PC-3 (cell line): ENCODE results near the gene LINGO4. TPM values are rescaled to one million over a fixed set of nuclear protein-coding genes. Genes with fewer than 3 reads are reported as not detected.
A peak's percentile ranks its signal among the peaks of the same experiment; 100 is the strongest.

Experiments used
- ATAC-seq: fragments of 200-7000 bp; cut with Tn5 transposase; 2 replicates; pipeline ENCODE4 v1.9.1; 2020; ENCODE audit warnings: mild to moderate bottlenecking, moderate library complexity
- BruUV-seq: library from RNA; stranded (reverse); fragments of 400-500 nt; replicated peaks from 2 replicates; lab custom pipeline; 2021; lab: Mats Ljungman, UMichigan
- CTCF ChIA-PET: fragments of 300-600 bp; sonication (Branson Sonifier 250); formaldehyde crosslinking; loops from one replicate; lab custom pipeline; 2022; ENCODE audit warnings: antibody characterized with exemption; lab: Charles Lee
- POLR2A ChIA-PET: fragments of 300-600 bp; sonication (Branson Sonifier 250); formaldehyde crosslinking; loops from one replicate; lab custom pipeline; 2022; ENCODE audit warnings: antibody characterized with exemption; ENCODE audit not compliant: unreplicated experiment; lab: Charles Lee
- DNase-seq: peaks from one replicate; pipeline ENCODE4 v3.0.0-alpha.2; 2015
- H2AFZ ChIP-seq: fragments of 300-600 bp; sonication (generic); 2 replicates; pipeline ENCODE4 v1.6.0; 2016; ENCODE audit warnings: antibody characterized with exemption, low read length
- H3F3A ChIP-seq: fragments of 300-600 bp; sonication (generic); one replicate; pipeline ENCODE4 v1.6.0; 2017; ENCODE audit warnings: antibody characterized with exemption, low read length, control low read depth, mild to moderate bottlenecking; ENCODE audit not compliant: unreplicated experiment
- H3K27ac ChIP-seq: fragments of 300-600 bp; sonication (generic); 2 replicates; pipeline ENCODE4 v1.5.1; 2016; ENCODE audit warnings: mild to moderate bottlenecking, low read length
- H3K27me3 ChIP-seq: fragments of 300-600 bp; sonication (generic); 2 replicates; pipeline ENCODE4 v1.6.1; 2016; ENCODE audit warnings: low read length, mixed read lengths
- H3K36me3 ChIP-seq: fragments of 300-600 bp; sonication (generic); 2 replicates; pipeline ENCODE4 v1.6.1; 2016; ENCODE audit warnings: low read depth, mixed run types, low read length, mixed read lengths
- H3K4me1 ChIP-seq: fragments of 300-600 bp; sonication (generic); 2 replicates; pipeline ENCODE4 v1.5.1; 2016; ENCODE audit warnings: low read length; ENCODE audit not compliant: insufficient read depth
- H3K4me2 ChIP-seq: fragments of 300-600 bp; sonication (generic); 2 replicates; pipeline ENCODE4 v1.6.0; 2016; ENCODE audit warnings: low read length
- H3K4me3 ChIP-seq: fragments of 300-600 bp; sonication (generic); 2 replicates; pipeline ENCODE4 v1.5.1; 2016; ENCODE audit warnings: mild to moderate bottlenecking, low read length, mixed read lengths
- H3K79me2 ChIP-seq: fragments of 300-600 bp; sonication (generic); 2 replicates; pipeline ENCODE4 v1.6.1; 2017; ENCODE audit warnings: low read length, mixed read lengths
- H3K9ac ChIP-seq: fragments of 300-600 bp; sonication (generic); 2 replicates; pipeline ENCODE4 v1.6.0; 2016; ENCODE audit warnings: mild to moderate bottlenecking, low read length
- H3K9me2 ChIP-seq: fragments of 300-600 bp; sonication (generic); replicated peaks from 2 replicates; pipeline ENCODE4 v1.6.1; 2016; ENCODE audit warnings: mixed run types, low read length, mixed read lengths
- H3K9me3 ChIP-seq: fragments of 300-600 bp; sonication (generic); 2 replicates; pipeline ENCODE4 v1.6.1; 2016; ENCODE audit warnings: low read length, mixed read lengths
- H4K20me1 ChIP-seq: fragments of 300-600 bp; sonication (generic); 2 replicates; pipeline ENCODE4 v1.6.1; 2016; ENCODE audit warnings: low read length, mixed read lengths
- EZH2 ChIP-seq: fragments of 300-600 bp; sonication (generic); IDR thresholded peaks from one replicate; pipeline ENCODE4 v1.6.1; 2017; ENCODE audit warnings: antibody characterized with exemption, mild to moderate bottlenecking, low read length; ENCODE audit not compliant: unreplicated experiment
- EZH2phosphoT487 ChIP-seq: fragments of 300-600 bp; sonication (generic); IDR thresholded peaks from 2 replicates; pipeline ENCODE4 v1.6.1; 2018; ENCODE audit warnings: mild to moderate bottlenecking, antibody characterized with exemption, low read length, borderline replicate concordance
- intact Hi-C: fragments of 100-400 bp; cut with micrococcal nuclease; formaldehyde crosslinking; loops from 2 replicates; pipeline ENCODE4 v1.9.0; 2023
- total RNA-seq: library from RNA; depleted of rRNA; stranded (reverse); fragments of >200 nt; gene quantifications from 2 replicates; pipeline ENCODE4 v1.2.3, GENCODE V29; 2014
- TF ChIP-seq, protein P1 (sequence below): fragments of 300-600 bp; sonication (generic); conservative IDR thresholded peaks from 2 replicates; pipeline ENCODE4 v1.5.1; 2017; ENCODE audit warnings: antibody characterized with exemption, low read depth, mild to moderate bottlenecking, low read length

Gene LINGO4
- total RNA-seq, 1 experiment from 2014 or later = not detected

DNA sequence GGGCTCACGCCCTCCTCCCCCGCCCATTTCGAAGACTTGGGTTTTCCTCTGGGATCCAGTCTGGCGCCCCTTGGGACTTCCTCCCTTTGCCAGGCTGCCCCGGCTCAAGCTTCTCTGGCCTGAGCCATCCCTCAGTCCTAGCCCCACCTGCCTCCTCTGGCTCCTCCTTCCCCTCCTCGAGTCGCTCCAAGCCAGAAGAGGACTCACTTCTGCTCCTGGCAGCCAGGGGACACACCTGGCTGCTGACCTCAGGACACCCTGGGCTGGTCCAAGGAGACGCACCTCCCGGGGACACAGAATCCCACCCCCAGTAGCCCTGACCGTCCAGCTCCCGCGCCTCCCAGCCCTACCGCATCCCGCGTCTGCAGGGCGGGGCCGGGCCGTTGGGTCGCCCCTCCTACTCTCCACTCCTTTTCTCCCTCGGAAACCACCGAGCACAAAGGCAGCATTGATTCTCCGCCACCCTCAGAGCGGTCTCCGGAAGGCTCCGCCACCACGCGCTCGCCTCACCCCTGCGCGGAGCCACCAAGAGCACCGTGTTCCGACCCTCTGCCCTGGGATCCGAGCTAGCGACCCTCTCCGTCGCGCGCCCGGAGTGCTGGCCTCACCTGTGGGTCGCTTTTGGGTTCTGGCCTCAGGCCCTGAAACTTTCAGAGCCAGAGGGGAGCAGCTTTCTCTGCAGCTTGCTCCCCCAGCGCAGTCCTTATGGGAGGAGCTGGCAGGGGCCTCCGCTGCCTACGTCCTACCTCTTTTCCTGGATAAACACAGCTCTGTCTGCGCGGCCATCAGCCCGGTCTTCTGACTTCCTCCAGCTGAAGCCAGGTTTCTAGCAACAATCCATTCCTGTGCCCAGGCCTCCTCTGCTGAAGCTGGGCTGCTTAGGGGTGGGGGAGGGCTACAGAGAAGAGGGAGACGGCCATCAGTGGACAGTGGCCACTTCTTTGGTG lies 34.5 kb upstream of the LINGO4 start, which contains the start of gene C2CD4D:
C2CD4D (minus strand) TSS at position 364 of the 947 bp plus-strand sequence. CDS start 831 bp downstream, outside the sequence.
- Histone ChIP-seq H3K4me1 (peaks cover 51% of the 10 kb centered on the region), H3K9ac (peak within 1 kb of the TSS; percentile 96), H4K20me1 (no peaks in the 10 kb centered on the region), H2AFZ (peak within 1 kb of the TSS; percentile 88), H3K79me2 (peaks cover 3% of the 10 kb centered on the region; the same call in 1 of the 2 replicates), H3K9me2 (no peaks in the 10 kb centered on the region), H3F3A (no peaks in the 10 kb centered on the region), H3K9me3 (no peaks in the 10 kb centered on the region), H3K27ac (peak within 1 kb of the TSS; percentile 97), H3K27me3 (no peaks in the 10 kb centered on the region), H3K4me2 (peak within 1 kb of the TSS; percentile 97), H3K36me3 (no peaks in the 10 kb centered on the region), H3K4me3 (peak within 1 kb of the TSS; percentile 73)
- ChIA-PET POLR2A (interaction anchor here (0.6 to 0.7 kb wide), 4 partner anchors 9 to 300 kb away, joined by 3 to 4 read pairs (median 4); no protein-coding TSS in a partner anchor), CTCF (interaction anchor here (0.6 to 2.1 kb wide), 5 partner anchors 9 to 329 kb away, joined by 3 to 6 read pairs (median 3); partner anchors contain the start of gene CGN)
- ATAC-seq (peak; percentile 81), DNase-seq (peak; percentile 91)
- TSS peak; percentile 87 for BruUV-seq
- intact Hi-C loops = loop anchor here (10.0 kb wide), 2 partner anchors 225 to 495 kb away; partner anchors contain the start of genes RFX5 and SNX27
- TF ChIP-seq EZH2phosphoT487 (no peak), EZH2 (no peak)
- TF ChIP-seq, protein P1, sequence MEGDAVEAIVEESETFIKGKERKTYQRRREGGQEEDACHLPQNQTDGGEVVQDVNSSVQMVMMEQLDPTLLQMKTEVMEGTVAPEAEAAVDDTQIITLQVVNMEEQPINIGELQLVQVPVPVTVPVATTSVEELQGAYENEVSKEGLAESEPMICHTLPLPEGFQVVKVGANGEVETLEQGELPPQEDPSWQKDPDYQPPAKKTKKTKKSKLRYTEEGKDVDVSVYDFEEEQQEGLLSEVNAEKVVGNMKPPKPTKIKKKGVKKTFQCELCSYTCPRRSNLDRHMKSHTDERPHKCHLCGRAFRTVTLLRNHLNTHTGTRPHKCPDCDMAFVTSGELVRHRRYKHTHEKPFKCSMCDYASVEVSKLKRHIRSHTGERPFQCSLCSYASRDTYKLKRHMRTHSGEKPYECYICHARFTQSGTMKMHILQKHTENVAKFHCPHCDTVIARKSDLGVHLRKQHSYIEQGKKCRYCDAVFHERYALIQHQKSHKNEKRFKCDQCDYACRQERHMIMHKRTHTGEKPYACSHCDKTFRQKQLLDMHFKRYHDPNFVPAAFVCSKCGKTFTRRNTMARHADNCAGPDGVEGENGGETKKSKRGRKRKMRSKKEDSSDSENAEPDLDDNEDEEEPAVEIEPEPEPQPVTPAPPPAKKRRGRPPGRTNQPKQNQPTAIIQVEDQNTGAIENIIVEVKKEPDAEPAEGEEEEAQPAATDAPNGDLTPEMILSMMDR = no peak

GRCh38 chr1:151839082-151839412 lies 33.8 kb upstream of the LINGO4 start:
- peak overlapping the region; percentile 88 for H2AFZ ChIP-seq
- peak overlapping the region; percentile 97 for H3K4me2 ChIP-seq
- H3K9me2 ChIP-seq = no peaks in the 10 kb centered on the region
- no peaks in the 10 kb centered on the region for H3K27me3 ChIP-seq
- no peaks in the 10 kb centered on the region for H3K9me3 ChIP-seq
- no peak for ATAC-seq
- H3K4me1 ChIP-seq = peaks cover 51% of the 10 kb centered on the region
- CTCF ChIA-PET = interaction anchor here (0.6 to 2.1 kb wide), 3 partner anchors 70 to 328 kb away, joined by 3 to 6 read pairs (median 4); partner anchors contain the start of gene CGN
- no TSS peak for BruUV-seq
- no peaks in the 10 kb centered on the region for H3K36me3 ChIP-seq
- peaks cover 3% of the 10 kb centered on the region; the same call in 1 of the 2 replicates for H3K79me2 ChIP-seq
- H3K27ac ChIP-seq = peak overlapping the region; percentile 97
- H4K20me1 ChIP-seq = no peaks in the 10 kb centered on the region
- H3K4me3 ChIP-seq = peak overlapping the region; percentile 73
- TF ChIP-seq EZH2phosphoT487 (no peak), EZH2 (no peak)
- TF ChIP-seq, protein P1 = no peak
- H3F3A ChIP-seq = no peaks in the 10 kb centered on the region
- intact Hi-C loops = loop anchor here (10.0 kb wide), 2 partner anchors 224 to 494 kb away; partner anchors contain the start of genes RFX5 and SNX27
- peak overlapping the region; percentile 96 for H3K9ac ChIP-seq
- DNase-seq = no peak
- POLR2A ChIA-PET = interaction anchor here (0.6 to 0.7 kb wide), 2 partner anchors 9 to 270 kb away, joined by 3 to 4 read pairs; no protein-coding TSS in a partner anchor
